HG03520 (cell line): ENCODE measurements around the gene PDLIM5.

Experiments used
- ATAC-seq: cut with Tn5 transposase; IDR thresholded peaks from one replicate; pipeline ENCODE4 v1.9.1; 2021; ENCODE audit warnings: mild to moderate bottlenecking, moderate library complexity; ENCODE audit not compliant: unreplicated experiment

The PDLIM5 gene

DNA sequence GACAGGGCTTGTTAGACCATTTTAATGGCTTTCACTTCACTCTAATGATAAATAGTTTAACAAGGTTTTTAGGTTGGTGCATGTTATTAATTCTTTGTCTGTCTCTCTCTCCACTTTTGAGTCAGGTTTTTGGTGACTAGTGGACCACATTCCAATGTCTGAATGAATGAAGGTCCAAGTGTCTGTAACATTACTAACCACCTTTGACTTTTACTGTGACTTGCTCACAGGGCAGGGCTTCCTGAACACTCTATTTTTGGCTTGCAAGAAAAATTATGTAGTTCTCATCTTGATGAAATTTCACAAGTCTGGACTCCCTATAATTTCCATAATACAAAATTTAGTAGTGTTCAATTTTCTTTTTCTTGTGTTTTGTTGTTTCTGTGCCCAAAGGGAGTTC is 227.2 kb downstream of the PDLIM5 start:
- ATAC-seq = no peak

DNA sequence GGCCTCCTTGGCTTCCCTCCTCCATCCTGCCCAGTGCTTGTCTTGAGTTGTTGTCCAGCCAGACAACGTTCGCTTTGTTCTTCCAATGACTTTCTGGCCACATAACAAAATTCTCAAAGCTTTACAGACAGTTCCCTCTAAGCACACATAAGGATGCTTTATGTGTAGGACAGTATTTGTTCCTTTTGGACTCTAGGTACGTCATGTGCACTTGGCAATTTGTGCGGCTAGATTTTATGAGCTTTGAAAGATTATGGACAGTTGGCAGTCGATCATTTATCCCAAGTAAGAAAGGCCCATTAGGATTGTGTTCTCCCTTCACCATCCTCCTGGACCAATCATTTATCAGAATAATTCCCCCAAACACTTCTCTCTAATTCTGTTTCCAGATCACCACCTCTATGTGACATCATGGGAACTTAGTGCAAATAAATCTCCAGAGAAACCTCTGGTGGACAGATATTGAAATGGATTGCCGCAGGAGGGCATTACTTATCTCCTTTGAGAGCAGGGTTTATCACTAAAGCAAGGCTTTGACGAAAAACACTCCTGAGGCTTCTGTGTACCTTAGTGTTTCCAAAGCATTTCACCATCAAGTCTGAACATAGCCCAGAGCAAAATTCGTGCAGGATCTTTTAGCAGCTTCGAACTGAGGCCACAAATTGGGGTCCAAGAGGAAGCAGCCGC is 228.6 kb downstream of the PDLIM5 start:
- no peak for ATAC-seq

DNA sequence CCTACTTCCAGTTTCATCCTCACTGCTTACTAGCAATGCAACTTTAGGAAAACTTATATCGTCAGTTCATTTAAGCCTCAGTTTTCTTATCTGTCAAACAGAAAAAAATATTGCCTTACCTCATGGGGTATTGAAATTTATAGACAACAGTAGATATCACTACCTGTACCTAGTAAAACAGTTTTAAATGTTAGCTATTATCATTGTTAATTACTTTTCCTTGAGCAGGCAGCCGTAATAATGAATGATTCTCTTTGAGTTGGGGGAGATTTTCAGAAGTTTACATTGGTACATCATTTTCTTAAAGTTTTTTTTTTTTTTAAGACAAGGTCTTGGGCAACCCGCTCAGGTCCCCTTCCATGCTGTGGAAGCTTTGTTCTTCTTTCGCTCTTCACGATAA is 234.3 kb downstream of the PDLIM5 start:
- ATAC-seq = no peak

DNA sequence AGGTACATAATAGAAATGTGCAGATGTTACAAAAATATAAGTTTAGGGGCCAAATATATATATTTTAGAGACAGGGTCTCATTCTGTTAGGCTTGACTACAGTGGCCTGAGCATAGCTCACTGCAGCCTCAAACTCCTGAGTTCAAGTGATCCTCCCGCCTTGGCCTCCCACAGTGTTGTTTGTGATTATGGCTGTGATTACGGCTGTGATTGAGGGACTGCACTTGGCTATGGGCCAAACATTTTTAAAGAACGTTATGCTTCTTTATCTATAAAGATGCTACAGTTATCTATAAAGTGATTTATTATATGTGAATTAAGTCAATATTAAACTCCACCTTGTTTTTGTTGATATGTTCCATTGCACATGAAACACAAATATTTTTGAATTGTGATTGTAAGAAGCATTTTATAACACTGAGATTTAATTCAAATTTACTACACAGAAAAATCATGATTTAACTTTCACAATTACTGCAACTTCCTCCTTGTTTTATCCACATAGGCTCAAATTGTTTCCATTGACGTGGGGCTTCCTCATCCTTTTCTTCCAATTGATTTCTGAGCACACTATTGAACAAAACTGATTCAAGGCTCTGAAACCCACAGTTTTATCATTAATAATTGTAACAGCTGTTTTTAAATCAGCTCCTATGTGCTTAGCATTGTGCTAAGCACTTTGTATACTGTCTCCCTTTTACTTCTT is 237.6 kb downstream of the PDLIM5 start:
- ATAC-seq = no peak

DNA sequence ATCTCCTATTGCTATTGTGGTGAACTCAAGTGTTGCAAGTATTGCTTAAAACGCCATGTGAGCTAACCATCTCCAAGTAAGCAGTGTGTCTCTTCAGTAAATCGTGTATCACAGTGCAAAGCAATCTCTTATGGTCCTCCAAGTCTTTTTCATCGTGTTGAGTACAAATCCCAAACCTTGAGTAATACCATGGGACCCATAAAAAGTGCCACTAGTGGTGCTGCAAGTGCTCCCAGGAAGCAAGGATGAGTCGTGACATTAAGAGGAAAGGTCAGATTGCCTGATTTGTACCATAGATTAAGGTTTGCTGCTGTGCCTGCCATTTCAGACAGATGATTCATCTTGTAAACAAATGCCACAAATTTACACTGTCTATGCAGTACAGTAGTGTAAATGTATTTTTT is 239.1 kb downstream of the PDLIM5 start:
- ATAC-seq = no peak

DNA sequence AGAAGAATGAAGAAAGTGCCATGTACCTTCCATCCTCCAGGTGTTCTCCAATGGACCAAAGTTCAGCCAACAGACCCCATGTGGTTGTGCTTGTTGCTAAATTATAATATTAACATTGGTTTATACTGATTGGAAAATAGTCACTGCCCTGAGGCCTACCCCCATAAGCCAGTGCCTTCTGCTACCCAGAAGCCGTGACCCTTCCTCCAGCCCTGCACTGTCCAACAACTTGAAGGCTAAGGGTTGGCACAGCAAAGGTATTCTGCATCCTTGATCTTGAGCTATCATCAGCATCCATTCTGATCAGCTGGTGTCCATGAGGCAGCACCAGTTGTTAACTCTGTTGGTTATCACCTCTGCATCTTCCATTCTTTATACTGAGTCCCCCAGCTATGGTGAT is 239.8 kb downstream of the PDLIM5 start:
- ATAC-seq = no peak

DNA sequence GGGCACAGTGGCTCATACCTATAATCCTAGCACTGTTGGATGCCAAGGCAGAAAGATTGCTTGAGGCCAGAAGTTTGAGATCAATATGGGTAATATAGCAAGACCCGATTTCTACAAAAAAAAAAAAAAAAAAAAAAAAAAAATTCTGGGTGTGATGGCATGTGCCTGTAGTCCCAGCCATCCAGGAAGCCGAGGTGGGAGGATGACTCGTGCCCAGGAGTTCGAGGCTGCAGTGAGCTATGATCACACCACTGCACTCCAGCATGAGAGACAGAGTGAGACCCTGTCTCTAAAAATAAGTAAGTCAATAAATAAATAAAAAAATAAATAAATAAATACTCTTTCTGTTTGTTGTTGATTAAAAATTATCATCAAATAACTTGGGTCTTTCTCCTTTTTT is 243.6 kb downstream of the PDLIM5 start:
- ATAC-seq = no peak

DNA sequence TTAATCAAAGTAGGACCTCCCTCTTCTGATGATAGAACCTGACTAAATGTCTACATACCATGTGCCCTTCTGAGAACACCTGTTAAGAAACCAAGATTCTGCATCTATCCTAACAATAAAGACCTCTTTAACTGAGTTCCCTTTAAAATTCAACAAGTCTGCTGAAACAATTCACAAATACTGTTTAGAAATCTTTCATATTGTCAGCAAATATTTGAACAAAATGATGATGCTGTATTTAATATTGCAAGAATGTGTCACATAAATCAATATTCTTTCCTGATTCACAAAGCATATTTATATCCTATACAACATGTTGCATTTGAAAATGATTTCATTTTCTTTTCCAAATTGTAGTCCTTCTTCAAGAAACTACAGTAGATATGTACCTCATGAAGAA is 246.4 kb downstream of the PDLIM5 start:
- ATAC-seq = no peak

DNA sequence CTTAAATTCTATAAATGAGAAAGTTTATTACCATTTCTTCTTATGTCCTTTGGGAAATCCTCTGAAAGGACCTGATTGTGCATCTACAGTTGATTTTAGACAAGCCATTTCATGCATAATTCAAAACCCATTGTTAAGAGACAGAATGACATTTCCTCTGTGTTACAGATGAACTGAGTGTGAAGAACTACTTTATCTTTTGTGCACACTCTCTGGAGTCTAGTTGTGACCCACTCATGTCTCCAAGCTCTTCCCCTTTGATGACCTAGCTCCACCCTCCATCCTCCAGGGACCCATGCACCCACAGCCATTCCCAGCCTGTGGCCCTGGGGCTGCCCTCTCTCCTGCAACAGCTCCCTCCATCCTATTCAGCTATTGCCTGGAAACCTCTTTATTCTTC is 248.6 kb downstream of the PDLIM5 start:
- no peak for ATAC-seq

DNA sequence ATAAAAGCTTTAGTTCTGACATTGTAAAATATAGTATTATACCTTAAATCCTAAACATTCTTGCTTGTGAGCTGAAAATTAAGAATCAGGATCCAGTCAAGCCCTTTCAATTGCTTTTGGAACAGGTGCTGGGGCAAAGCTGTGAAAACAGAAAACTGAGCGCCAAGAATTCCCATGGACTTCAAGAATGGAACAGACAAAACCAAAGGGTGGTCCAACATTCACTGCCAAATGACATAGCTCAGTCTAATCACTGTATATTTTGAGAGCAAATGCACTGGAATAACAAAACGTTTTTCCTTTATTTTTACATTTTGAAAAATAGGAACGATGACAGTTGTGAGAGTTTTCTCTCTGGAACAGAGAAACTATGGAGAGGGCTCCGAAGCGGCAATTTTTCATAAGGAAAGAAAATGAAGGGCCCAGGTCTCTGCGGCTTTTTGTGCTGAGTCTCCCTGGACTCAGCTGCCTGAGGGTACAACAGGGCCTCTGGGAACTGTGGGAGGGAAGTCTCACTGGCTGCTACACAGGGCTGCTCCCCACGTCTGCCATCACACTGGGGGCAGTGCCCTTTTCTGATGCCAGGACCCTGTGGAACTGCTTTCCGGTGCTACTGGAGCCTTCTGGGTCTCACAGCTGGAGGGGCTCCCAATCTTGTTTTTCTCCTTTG is 250.0 kb downstream of the PDLIM5 start:
- ATAC-seq = no peak

DNA sequence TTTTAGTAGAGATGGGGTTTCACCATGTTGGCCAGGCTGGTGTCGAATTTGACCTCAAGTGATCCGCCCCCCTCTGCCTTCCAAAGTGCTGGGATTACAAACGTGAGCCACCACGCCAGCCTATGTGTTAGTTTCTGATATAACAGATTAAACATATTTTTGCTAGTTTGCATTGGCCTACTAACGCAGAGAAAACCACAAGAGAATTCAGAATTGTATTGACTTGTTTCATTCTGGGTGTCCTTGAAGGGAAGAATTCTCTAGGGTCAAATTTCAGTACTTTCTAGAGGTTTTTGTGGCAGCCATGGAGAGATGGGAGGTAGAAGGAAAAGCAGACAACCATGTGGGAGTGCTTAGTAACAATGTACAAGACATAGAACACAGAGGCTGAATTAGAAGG is 259.9 kb downstream of the PDLIM5 start:
- ATAC-seq = no peak

DNA sequence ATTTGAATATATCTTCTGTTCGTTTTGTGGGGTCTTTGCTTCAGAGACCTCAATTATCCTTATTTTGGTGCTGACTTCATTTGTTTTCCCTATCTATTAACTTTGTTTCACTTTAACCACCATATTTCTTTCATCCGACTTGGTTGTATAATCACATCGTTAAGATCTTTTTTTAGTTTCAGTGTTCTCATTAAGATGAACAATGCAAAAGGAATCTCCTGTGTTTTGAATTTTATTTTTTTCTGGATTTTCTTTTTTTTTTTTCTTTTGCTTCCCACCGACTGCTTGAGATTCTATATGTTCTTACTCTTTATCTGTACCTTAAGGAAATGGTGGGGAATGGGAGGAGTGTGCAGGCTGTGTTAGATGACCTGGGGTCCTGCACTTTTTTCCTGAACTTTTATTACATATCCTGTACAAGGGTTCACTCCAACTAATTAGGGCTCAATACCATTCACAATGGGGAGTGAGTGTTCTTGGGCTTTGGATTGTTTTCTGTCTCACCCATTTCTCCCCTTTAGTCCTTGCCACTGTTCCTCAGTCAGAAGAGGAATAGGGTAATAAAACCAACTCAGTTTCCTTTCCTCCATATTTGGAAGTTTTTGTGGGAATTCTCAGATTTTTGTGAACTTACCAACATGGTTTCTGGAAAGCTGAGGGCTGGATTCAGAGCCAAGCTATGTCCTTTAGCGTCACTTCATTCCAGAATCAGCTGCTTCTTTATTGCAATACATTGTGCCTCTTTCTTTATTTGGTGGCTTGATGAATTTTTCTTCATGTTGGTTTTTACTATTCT is 262.8 kb downstream of the PDLIM5 start:
- no peak for ATAC-seq

DNA sequence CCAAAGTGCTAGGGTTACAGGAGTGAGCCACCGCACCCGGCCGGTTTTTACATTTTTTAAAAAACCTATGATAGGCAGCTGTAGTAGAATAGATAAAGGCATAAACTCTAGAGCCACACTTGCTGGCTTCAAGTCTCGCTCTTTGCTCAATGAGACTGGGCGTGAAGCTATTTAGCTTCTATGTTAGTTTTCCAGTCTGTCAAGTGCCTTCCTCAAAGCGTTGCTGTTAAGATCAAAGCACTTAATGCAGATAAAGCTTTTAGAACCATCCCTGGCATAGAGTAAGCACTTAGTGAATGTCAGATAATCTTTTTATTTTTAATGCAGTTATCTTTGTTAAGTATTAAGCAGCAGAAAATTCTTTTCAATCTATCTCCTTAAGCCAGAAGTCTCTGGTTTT is 264.0 kb downstream of the PDLIM5 start:
- ATAC-seq = no peak
